GM23338 (cell line): Measurements from ENCODE around the gene RPL10L. TPM values are rescaled to one million over a fixed set of nuclear protein-coding genes. Genes with fewer than 3 reads are reported as not detected.
A peak's percentile ranks its signal among the peaks of the same experiment; 100 is the strongest.

Experiments
- ATAC-seq: fragments of 200-7000 bp; cut with Tn5 transposase; 3 replicates; pipeline ENCODE4 v1.9.1; 2020
- DNase-seq: peaks from one replicate; pipeline ENCODE4 v3.0.0-alpha.2; 2015; ENCODE audit warnings: low spot score
- H2AFZ ChIP-seq: fragments of 200-600 bp; sonication (generic); 2 replicates; pipeline ENCODE4 v1.8.0; 2016; ENCODE audit warnings: antibody characterized with exemption, mild to moderate bottlenecking, moderate library complexity
- H3F3A ChIP-seq: fragments of 200-600 bp; sonication (generic); replicated peaks from 2 replicates; pipeline ENCODE4 v1.8.0; 2017; ENCODE audit warnings: antibody characterized with exemption, mixed run types, low read depth
- H3K27ac ChIP-seq: fragments of 200-600 bp; sonication (generic); 2 replicates; pipeline ENCODE4 v1.6.1; 2016; ENCODE audit warnings: low read depth
- H3K27me3 ChIP-seq: fragments of 200-600 bp; sonication (generic); 2 replicates; pipeline ENCODE4 v1.8.0; 2016; ENCODE audit warnings: mild to moderate bottlenecking, mixed run types, moderate library complexity; ENCODE audit not compliant: insufficient read depth
- H3K36me3 ChIP-seq: fragments of 200-600 bp; sonication (generic); 2 replicates; pipeline ENCODE4 v1.8.0; 2016; ENCODE audit warnings: mild to moderate bottlenecking; ENCODE audit not compliant: insufficient read depth
- H3K4me1 ChIP-seq: fragments of 200-600 bp; sonication (generic); 2 replicates; pipeline ENCODE4 v1.8.0; 2016; ENCODE audit warnings: mild to moderate bottlenecking, moderate library complexity; ENCODE audit not compliant: insufficient read depth
- H3K4me2 ChIP-seq: fragments of 200-600 bp; sonication (generic); 2 replicates; pipeline ENCODE4 v1.7.1; 2017; ENCODE audit warnings: mixed run types
- H3K4me3 ChIP-seq: fragments of 200-600 bp; sonication (generic); 2 replicates; pipeline ENCODE4 v1.6.1; 2016; ENCODE audit warnings: mixed run types
- H3K79me2 ChIP-seq: fragments of 200-600 bp; sonication (generic); replicated peaks from 2 replicates; pipeline ENCODE4 v1.8.0; 2017; ENCODE audit warnings: mild to moderate bottlenecking; ENCODE audit not compliant: insufficient read depth
- H3K9me2 ChIP-seq: fragments of 200-600 bp; sonication (generic); 2 replicates; pipeline ENCODE4 v1.8.0; 2017; ENCODE audit not compliant: insufficient read depth
- H4K20me1 ChIP-seq: fragments of 200-600 bp; sonication (generic); replicated peaks from 2 replicates; pipeline ENCODE4 v1.8.0; 2017; ENCODE audit warnings: mild to moderate bottlenecking; ENCODE audit not compliant: insufficient read depth
- H3K27ac Mint-ChIP-seq: 2 replicates; pipeline ENCODE4 v1.8.0; 2020; ENCODE audit warnings: inconsistent platforms, mild to moderate bottlenecking, moderate library complexity, mixed read lengths
- H3K27me3 Mint-ChIP-seq: 3 replicates; pipeline ENCODE4 v1.8.0; 2022; ENCODE audit warnings: low read depth, mild to moderate bottlenecking, moderate library complexity, mixed read lengths, inconsistent platforms; ENCODE audit not compliant: insufficient read depth, poor library complexity
- H3K36me3 Mint-ChIP-seq: 3 replicates; pipeline ENCODE4 v1.8.0; 2021; ENCODE audit warnings: low read depth, mild to moderate bottlenecking, inconsistent platforms, moderate library complexity, mixed read lengths
- H3K4me1 Mint-ChIP-seq: 3 replicates; pipeline ENCODE4 v1.8.0; 2020; ENCODE audit warnings: mild to moderate bottlenecking, inconsistent platforms, mixed read lengths
- H3K4me3 Mint-ChIP-seq: 3 replicates; pipeline ENCODE4 v1.8.0; 2021; ENCODE audit warnings: moderate library complexity, mild to moderate bottlenecking, inconsistent platforms, mixed read lengths
- H3K9me3 Mint-ChIP-seq: 3 replicates; pipeline ENCODE4 v1.8.0; 2020; ENCODE audit warnings: moderate library complexity, mild to moderate bottlenecking, inconsistent platforms, mixed read lengths
- CREB1 ChIP-seq: fragments of 250-450 bp; sonication (Bioruptor Pico); IDR thresholded peaks from 2 replicates; pipeline ENCODE4 v1.5.0; 2020; ENCODE audit warnings: low read depth, mild to moderate bottlenecking, moderate library complexity
- CTCF ChIP-seq, 2 experiments: fragments of 200-600 bp in 1 of 2; sonication (generic) in 1 of 2; conservative IDR thresholded peaks; 2 replicates each; pipeline versions ENCODE4 v1.5.1 to v1.6.1; 2016 to 2017; ENCODE audit warnings: antibody characterized with exemption in 2 of 2, low read depth in 2 of 2, mild to moderate bottlenecking in 2 of 2, moderate library complexity in 1 of 2
- EZH2 ChIP-seq: fragments of 200-600 bp; sonication (generic); IDR thresholded peaks from one replicate; pipeline ENCODE4 v1.8.0; 2017; ENCODE audit warnings: antibody characterized with exemption, mild to moderate bottlenecking, low read depth; ENCODE audit not compliant: unreplicated experiment
- EZH2phosphoT487 ChIP-seq: fragments of 200-600 bp; sonication (generic); IDR thresholded peaks from one replicate; pipeline ENCODE4 v1.8.1; 2018; ENCODE audit warnings: antibody characterized with exemption; ENCODE audit not compliant: unreplicated experiment
- JUNB ChIP-seq: IDR thresholded peaks from one replicate; pipeline ENCODE4 v1.6.1; 2016; ENCODE audit warnings: antibody characterized with exemption; ENCODE audit not compliant: unreplicated experiment
- POLR2AphosphoS5 ChIP-seq: IDR thresholded peaks from 2 replicates; pipeline ENCODE4 v1.6.1; 2016; ENCODE audit warnings: antibody characterized with exemption, low read depth
- REST ChIP-seq: IDR thresholded peaks from one replicate; pipeline ENCODE4 v1.6.1; 2018; ENCODE audit warnings: antibody characterized with exemption; ENCODE audit not compliant: unreplicated experiment
- polyA plus RNA-seq: library from polyadenylated mRNA; unstranded; fragments of >200 nt; fragmentation: Nextera tagmentation; extraction: Ambion mirVana; gene quantifications from 2 replicates; pipeline ENCODE4 v1.2.1, GENCODE V29; 2016
- total RNA-seq: library from RNA; depleted of rRNA; stranded (reverse); fragments of >200 nt; shearing (Covaris generic); gene quantifications from 2 replicates; pipeline ENCODE4 v1.2.3, GENCODE V29; 2014
- TF ChIP-seq, protein P1 (sequence below): fragments of 250-450 bp; sonication (Bioruptor Pico); IDR thresholded peaks from 2 replicates; pipeline ENCODE4 v1.5.0; 2020; ENCODE audit warnings: mild to moderate bottlenecking, moderate library complexity

Gene RPL10L
- total and polyA plus RNA-seq, 2 experiments from 2014 or later, result not detected

GRCh38 chr14:46661728-46662127 is 10.1 kb upstream of the RPL10L start:
- no peak overlapping the region for H3K4me3 ChIP-seq
- Mint-ChIP-seq H3K27me3 (no peaks in the 10 kb centered on the region), H3K27ac (no peak overlapping the region), H3K4me1 (no peaks in the 10 kb centered on the region), H3K36me3 (peaks cover 9% of the 10 kb centered on the region), H3K9me3 (peaks cover 14% of the 10 kb centered on the region), H3K4me3 (no peak overlapping the region)
- peak; percentile 69 for DNase-seq
- ATAC-seq, result peak; percentile 65
- H3K27me3 ChIP-seq, result no peaks in the 10 kb centered on the region
- no peaks in the 10 kb centered on the region for H3K4me1 ChIP-seq
- TF ChIP-seq CTCF (conservative IDR thresholded peaks at IDR 0.05; ENCODE audit: low read depth in 2 of 2) (peak; percentile 60 to 61), JUNB (no peak)
- 0 out of 2 replicates have a peak, but pooled peaks cover 3% of the 10 kb centered on the region for H3K9me2 ChIP-seq
- H3K4me2 ChIP-seq, result no peak overlapping the region
- no peaks in the 10 kb centered on the region for H3K36me3 ChIP-seq
- H2AFZ ChIP-seq, result 0 out of 2 replicates have a peak overlapping the region, but pooled peaks have one; percentile 52
- H4K20me1 ChIP-seq, result no peaks in the 10 kb centered on the region
- no peaks in the 10 kb centered on the region for H3K79me2 ChIP-seq
- H3K27ac ChIP-seq, result no peak overlapping the region
- H3F3A ChIP-seq, result no peaks in the 10 kb centered on the region

DNA sequence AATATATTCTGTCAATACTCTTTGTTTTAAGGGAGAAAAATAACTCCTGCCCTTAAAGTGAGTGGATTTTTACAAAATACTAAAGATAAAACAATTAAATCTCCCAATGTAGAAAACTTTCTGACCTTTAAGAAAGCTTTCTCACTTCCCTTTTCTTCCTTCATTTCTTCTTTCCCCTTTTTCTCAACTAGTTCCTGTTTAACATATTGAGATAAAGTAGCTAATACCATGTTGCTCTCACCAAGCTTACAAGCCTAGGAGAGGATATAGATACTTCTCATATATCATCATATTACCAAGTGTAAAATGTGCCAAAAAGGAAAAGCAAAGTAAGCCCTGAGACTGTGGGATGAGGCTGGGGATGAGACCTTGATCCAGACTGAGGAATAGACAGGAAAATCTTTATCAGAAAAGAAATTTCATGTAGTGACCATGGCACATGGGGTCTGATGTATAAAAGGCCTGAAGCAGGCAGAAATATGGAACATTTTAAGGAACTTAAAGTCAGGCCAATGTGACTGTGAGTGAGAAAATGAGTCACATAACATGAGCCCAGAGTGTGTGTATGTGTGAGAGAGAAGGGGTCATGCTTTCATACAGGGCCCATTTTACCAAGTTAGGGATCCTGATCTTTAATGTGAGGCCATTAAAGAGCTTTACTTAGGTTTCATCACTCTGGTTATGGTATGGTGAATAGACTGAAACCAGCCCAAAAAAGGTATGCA is 1.6 kb upstream of the RPL10L start:
- Mint-ChIP-seq H3K27ac (no peak overlapping the region), H3K27me3 (no peaks in the 10 kb centered on the region), H3K36me3 (no peaks in the 10 kb centered on the region), H3K4me3 (no peak overlapping the region), H3K4me1 (no peaks in the 10 kb centered on the region; the same call in 2 of the 3 replicates), H3K9me3 (no peaks in the 10 kb centered on the region)
- H4K20me1 ChIP-seq, result no peaks in the 10 kb centered on the region
- H3K4me1 ChIP-seq, result no peaks in the 10 kb centered on the region
- H3K27me3 ChIP-seq, result no peaks in the 10 kb centered on the region
- H3K4me3 ChIP-seq, result no peak overlapping the region
- H3K27ac ChIP-seq, result no peak overlapping the region
- no peaks in the 10 kb centered on the region for H3K9me2 ChIP-seq
- no peak for DNase-seq
- H2AFZ ChIP-seq, result peak overlapping the region; percentile 4; the same call in 1 of the 2 replicates
- no peak for ATAC-seq
- no peaks in the 10 kb centered on the region for H3K36me3 ChIP-seq
- no peak overlapping the region for H3K4me2 ChIP-seq
- no peaks in the 10 kb centered on the region for H3F3A ChIP-seq
- H3K79me2 ChIP-seq, result no peaks in the 10 kb centered on the region
- TF ChIP-seq POLR2AphosphoS5 (no peak), CREB1 (CRISPR knock-in tag) (no peak), EZH2phosphoT487 (no peak), REST (no peak), EZH2 (no peak), JUNB (no peak)
- TF ChIP-seq, protein P1, sequence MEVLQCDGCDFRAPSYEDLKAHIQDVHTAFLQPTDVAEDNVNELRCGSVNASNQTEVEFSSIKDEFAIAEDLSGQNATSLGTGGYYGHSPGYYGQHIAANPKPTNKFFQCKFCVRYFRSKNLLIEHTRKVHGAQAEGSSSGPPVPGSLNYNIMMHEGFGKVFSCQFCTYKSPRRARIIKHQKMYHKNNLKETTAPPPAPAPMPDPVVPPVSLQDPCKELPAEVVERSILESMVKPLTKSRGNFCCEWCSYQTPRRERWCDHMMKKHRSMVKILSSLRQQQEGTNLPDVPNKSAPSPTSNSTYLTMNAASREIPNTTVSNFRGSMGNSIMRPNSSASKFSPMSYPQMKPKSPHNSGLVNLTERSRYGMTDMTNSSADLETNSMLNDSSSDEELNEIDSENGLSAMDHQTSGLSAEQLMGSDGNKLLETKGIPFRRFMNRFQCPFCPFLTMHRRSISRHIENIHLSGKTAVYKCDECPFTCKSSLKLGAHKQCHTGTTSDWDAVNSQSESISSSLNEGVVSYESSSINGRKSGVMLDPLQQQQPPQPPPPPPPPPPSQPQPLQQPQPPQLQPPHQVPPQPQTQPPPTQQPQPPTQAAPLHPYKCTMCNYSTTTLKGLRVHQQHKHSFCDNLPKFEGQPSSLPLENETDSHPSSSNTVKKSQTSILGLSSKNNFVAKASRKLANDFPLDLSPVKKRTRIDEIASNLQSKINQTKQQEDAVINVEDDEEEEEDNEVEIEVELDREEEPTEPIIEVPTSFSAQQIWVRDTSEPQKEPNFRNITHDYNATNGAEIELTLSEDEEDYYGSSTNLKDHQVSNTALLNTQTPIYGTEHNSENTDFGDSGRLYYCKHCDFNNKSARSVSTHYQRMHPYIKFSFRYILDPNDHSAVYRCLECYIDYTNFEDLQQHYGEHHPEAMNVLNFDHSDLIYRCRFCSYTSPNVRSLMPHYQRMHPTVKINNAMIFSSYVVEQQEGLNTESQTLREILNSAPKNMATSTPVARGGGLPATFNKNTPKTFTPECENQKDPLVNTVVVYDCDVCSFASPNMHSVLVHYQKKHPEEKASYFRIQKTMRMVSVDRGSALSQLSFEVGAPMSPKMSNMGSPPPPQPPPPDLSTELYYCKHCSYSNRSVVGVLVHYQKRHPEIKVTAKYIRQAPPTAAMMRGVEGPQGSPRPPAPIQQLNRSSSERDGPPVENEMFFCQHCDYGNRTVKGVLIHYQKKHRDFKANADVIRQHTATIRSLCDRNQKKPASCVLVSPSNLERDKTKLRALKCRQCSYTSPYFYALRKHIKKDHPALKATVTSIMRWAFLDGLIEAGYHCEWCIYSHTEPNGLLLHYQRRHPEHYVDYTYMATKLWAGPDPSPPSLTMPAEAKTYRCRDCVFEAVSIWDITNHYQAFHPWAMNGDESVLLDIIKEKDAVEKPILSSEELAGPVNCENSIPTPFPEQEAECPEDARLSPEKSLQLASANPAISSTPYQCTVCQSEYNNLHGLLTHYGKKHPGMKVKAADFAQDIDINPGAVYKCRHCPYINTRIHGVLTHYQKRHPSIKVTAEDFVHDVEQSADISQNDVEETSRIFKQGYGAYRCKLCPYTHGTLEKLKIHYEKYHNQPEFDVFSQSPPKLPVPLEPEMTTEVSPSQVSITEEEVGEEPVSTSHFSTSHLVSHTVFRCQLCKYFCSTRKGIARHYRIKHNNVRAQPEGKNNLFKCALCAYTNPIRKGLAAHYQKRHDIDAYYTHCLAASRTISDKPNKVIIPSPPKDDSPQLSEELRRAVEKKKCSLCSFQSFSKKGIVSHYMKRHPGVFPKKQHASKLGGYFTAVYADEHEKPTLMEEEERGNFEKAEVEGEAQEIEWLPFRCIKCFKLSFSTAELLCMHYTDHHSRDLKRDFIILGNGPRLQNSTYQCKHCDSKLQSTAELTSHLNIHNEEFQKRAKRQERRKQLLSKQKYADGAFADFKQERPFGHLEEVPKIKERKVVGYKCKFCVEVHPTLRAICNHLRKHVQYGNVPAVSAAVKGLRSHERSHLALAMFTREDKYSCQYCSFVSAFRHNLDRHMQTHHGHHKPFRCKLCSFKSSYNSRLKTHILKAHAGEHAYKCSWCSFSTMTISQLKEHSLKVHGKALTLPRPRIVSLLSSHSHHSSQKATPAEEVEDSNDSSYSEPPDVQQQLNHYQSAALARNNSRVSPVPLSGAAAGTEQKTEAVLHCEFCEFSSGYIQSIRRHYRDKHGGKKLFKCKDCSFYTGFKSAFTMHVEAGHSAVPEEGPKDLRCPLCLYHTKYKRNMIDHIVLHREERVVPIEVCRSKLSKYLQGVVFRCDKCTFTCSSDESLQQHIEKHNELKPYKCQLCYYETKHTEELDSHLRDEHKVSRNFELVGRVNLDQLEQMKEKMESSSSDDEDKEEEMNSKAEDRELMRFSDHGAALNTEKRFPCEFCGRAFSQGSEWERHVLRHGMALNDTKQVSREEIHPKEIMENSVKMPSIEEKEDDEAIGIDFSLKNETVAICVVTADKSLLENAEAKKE (CRISPR knock-in tag), result no peak
